Pancreas (tissue), 10 donors: ENCODE results near the gene GPR146. TPM values are rescaled to one million over a fixed set of nuclear protein-coding genes. Genes with fewer than 3 reads are reported as not detected.

Experiments used
- ATAC-seq, 4 donors: fragments of 200-7000 bp; cut with Tn5 transposase; one replicate each; pipeline versions ENCODE4 v1.8.0 to v1.9.1; 2020; ENCODE audit warnings: mild to moderate bottlenecking in 4 of 4, moderate library complexity in 4 of 4
- DNase-seq, 6 donors: peaks; one replicate each; pipeline ENCODE4 v3.0.0-alpha.2; 2020
- FAIRE-seq: peaks from 2 replicates; lab custom pipeline; 2012; peaks lifted over from hg19 to GRCh38; lab: Jason Lieb, UNC
- H3K27ac ChIP-seq, 4 donors: fragments of 200-600 bp; sonication (generic); 1 replicate in 3 of 4; 2 replicates in 1 of 4; pipeline versions ENCODE4 v1.5.0 to v1.8.0; 2020
- H3K27me3 ChIP-seq, 4 donors: fragments of 200-600 bp; one replicate each; pipeline ENCODE4 v1.8.0; 2021
- H3K36me3 ChIP-seq, 3 donors: fragments of 200-600 bp; sonication (generic) in 1 of 3; one replicate each; pipeline versions ENCODE4 v1.5.0 to v1.8.0; 2020 to 2021
- H3K4me1 ChIP-seq, 3 donors: fragments of 200-600 bp; one replicate each; pipeline ENCODE4 v1.8.0; 2021
- H3K4me3 ChIP-seq, 4 donors: fragments of 200-600 bp; sonication (generic) in 2 of 4; one replicate each; pipeline versions ENCODE4 v1.5.0 to v1.8.0; 2020 to 2021
- H3K9me3 ChIP-seq, 4 donors: fragments of 200-600 bp; one replicate each; pipeline ENCODE4 v1.8.0; 2021
- WGBS, 2 donors: extraction: QIAGEN DNeasy Blood & Tissue Kit; methylation state at CpG; one replicate each; pipeline ENCODE4 v1.1.7; 2013; 5-methylcytosine and 5-hydroxymethylcytosine counted together
- intact Hi-C, 3 donors: fragments of 100-400 bp; cut with DNase I; formaldehyde crosslinking; loops; one replicate each; pipeline versions ENCODE4 v1.11.1 to v1.14.2; 2022
- polyA plus RNA-seq, 2 donors: library from polyadenylated mRNA; stranded (reverse); fragments of 200-250 nt; gene quantifications; one replicate each; pipeline ENCODE4 v1.2.3, GENCODE V29; 2013
- total RNA-seq, 6 donors: library from RNA; stranded (reverse); fragmentation: NEBNext Ultra II Directional in 4 of 6; extraction: Animal tissue kit (Norgen Biotek cat#: 25700) in 4 of 6; gene quantifications; one replicate each; pipeline versions ENCODE4 v1.2.1 to v1.2.4, GENCODE V29; 2021 to 2023
- TF ChIP-seq, protein P1 (sequence below), 4 donors: fragments of 200-600 bp; sonication (generic) in 3 of 4; IDR thresholded peaks; one replicate each; pipeline versions ENCODE4 v1.5.0 to v1.8.0; 2021; ENCODE audit warnings: antibody characterized with exemption in 4 of 4
- donor health status: healthy with polysubstance abuse.
- donor health status: DM: no; HTN: no; CAD: no; lungs with moderate emphysema.
- donor health status: DM: no; HTN: no; CAD: no.
- donor health status: control.
- donor health status: control.
- donor health status: Bipolar disorder and iron deficiency.
- donor health status: DM: yes; HTN: yes; CAD: no.
- donor health status: DM: no; HTN: no; CAD: no.
- donor health status: DM: no; HTN: no; CAD: no.
- donor health status: DM: yes; HTN: yes; CAD: no.

GPR146 gene
- total and polyA plus RNA-seq, 8 donors: 3.4 to 6.5 (median 4.1) TPM

DNA sequence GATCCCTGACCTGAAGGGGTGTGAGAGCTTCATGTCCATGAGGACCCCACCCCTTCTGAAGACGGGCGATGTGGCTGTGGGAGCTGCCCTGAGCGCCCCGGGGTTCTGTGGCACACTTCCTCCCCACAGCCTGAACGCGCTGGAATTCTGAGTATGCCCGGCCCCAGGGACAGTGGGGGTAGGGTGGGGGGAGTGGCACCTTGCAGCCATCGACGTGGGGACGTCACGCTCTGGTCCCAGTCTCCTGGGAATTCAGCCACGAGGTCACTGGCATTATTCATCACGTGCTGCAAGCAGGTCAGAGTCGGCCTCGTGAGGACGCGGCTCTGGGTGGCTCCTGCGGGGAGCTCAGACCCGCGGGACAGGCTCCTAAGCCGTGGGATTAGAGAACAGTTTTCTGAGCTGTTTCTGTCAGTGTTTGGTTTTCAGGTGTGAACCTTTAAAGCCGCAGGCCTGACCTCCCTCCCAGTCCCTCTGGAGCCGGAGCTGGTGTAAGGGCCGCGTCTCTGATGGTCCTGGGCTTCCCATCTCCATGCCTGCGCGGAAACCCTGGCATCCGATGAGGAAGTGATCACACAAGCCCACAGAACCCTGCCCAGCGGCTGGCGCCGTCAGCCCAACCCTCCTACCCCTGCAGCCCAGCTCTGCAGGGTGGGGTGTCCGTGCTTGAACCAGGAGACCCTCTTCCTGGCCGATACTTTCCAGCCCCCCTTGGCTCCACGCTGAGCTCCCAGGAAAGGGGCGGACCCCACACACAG is 16.1 kb downstream of the GPR146 start:
- peak overlapping the region in 1 of 4 donors; percentile 29 for H3K4me3 ChIP-seq
- intact Hi-C loops: loop anchor here in 2 of 3 donors (5.0 kb wide), 2 partner anchors 63 to 68 kb away; no protein-coding TSS in a partner anchor
- FAIRE-seq (no peak), DNase-seq (peak in 4 of 6 donors; percentile 61 to 66 (median 64)), ATAC-seq (peak; percentile 29 to 53 (median 42))
- H3K27me3 ChIP-seq: no peaks in the 10 kb centered on the region
- peaks cover 0 to 5% (median 0%) of the 10 kb centered on the region in 3 donors for H3K36me3 ChIP-seq
- H3K27ac ChIP-seq: no peak overlapping the region
- H3K9me3 ChIP-seq: no peaks in the 10 kb centered on the region
- TF ChIP-seq, protein P1, sequence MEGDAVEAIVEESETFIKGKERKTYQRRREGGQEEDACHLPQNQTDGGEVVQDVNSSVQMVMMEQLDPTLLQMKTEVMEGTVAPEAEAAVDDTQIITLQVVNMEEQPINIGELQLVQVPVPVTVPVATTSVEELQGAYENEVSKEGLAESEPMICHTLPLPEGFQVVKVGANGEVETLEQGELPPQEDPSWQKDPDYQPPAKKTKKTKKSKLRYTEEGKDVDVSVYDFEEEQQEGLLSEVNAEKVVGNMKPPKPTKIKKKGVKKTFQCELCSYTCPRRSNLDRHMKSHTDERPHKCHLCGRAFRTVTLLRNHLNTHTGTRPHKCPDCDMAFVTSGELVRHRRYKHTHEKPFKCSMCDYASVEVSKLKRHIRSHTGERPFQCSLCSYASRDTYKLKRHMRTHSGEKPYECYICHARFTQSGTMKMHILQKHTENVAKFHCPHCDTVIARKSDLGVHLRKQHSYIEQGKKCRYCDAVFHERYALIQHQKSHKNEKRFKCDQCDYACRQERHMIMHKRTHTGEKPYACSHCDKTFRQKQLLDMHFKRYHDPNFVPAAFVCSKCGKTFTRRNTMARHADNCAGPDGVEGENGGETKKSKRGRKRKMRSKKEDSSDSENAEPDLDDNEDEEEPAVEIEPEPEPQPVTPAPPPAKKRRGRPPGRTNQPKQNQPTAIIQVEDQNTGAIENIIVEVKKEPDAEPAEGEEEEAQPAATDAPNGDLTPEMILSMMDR (IDR thresholded peaks at IDR 0.05): no peak
- WGBS, 2 donors: 49 to 51% methylated on average over 35 of the region's 35 CpGs
- H3K4me1 ChIP-seq: peaks cover 0 to 9% (median 0%) of the 10 kb centered on the region in 3 donors

DNA sequence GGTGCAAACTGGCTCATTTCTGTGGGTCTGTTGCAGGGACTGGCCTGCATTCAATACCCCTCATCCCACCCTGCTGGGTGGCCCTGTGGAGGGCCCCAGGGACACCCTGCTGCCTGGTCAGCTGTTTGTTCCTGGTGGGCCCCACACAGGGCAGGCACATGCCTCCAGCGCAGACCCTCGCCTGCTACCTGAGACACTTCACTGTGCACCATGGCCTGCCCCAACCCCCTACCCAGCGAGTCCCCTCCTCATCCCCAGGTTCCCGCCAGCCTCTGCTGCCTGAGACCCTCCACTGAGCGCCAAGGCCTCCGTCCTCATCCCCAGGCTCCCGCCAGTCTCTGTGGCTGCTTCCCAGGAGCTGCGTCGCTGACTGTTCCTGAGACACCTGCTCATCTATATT is 16.8 kb downstream of the GPR146 start:
- no peaks in the 10 kb centered on the region for H3K27me3 ChIP-seq
- DNase-seq (peak in 1 of 6 donors; percentile 63), FAIRE-seq (no peak), ATAC-seq (no peak)
- TF ChIP-seq, protein P1 (IDR thresholded peaks at IDR 0.05): no peak
- intact Hi-C loops: loop anchor here in 2 of 3 donors (5.0 kb wide), 2 partner anchors 64 to 69 kb away; no protein-coding TSS in a partner anchor
- H3K36me3 ChIP-seq: peaks cover 0 to 5% (median 0%) of the 10 kb centered on the region in 3 donors
- WGBS, 2 donors: 90 to 92% methylated on average over 9 of the region's 9 CpGs
- H3K4me3 ChIP-seq: no peak overlapping the region
- H3K27ac ChIP-seq: no peak overlapping the region
- H3K4me1 ChIP-seq: peaks cover 0 to 9% (median 0%) of the 10 kb centered on the region in 3 donors
- H3K9me3 ChIP-seq: no peaks in the 10 kb centered on the region

DNA sequence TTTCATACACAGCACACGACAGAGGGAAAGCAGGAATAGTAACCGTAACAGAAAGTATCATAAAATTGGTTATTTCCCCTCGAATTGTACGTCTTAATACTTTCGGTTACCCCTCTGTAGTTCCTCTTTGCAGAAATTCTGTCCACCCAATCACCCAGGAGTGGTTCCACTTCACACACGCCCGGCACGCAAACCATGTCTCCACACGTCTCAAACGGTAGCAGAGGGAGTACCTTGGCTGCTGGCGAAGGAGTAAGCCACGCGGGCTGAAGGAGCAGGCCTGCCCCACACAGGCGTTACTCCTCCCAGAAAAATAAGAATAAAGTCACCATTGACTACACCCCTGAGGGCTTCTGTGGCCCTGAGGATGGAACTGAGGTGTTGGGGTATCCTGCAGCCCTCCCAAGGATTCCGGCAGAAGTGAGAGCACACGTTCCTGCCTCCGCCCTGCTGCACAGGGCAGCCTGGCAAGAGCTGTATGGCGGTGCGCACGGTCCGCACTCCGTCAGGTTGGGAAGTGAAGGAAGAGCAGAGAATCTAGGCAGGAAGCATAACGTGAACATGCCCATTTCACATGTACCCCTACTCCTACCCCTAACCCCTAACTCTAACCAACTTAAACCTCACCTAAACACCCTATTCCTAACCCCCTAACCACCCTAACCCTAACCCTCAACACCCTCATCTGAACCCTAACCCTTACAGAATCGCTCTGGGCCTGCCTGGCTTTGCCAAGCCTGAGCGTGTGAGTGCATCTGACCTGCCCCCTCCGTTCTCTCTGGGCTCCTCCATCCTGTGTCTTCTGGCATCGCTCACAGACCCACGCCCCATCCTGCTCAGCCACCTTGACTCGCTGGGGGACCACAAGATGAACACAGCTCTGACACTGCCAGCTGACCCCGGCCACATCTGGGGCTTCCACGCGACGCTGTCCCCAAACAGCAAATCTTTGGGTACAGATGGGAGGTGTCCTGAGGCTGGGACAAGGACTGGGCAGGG is 18.2 kb downstream of the GPR146 start:
- no peak for FAIRE-seq

DNA sequence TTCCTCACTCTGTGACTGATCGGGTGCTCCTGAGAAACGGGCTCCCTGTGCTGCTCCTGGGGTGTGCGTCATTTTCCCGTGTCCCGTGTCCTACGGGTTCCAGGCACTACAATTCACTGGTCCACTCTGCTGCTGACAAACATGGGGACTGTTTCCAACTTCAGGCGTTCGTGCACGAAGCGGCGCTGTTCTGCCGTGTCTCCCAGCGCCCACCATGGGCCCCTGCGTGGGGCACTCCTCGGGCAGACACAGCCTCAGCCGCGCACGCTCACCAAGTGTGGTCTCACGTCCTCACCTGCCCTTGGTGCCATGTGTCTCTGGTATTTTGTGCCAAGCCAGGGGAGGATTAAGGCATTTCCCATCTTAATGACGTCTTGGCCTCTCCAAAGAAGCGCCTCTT is 19.0 kb downstream of the GPR146 start:
- ATAC-seq (no peak), FAIRE-seq (no peak), DNase-seq (peak in 1 of 6 donors; percentile 21)
- TF ChIP-seq, protein P1 (IDR thresholded peaks at IDR 0.05): no peak
- Histone ChIP-seq H3K36me3 (no peaks in the 10 kb centered on the region), H3K4me3 (no peak overlapping the region), H3K9me3 (no peaks in the 10 kb centered on the region), H3K27me3 (no peaks in the 10 kb centered on the region), H3K27ac (no peak overlapping the region), H3K4me1 (peaks cover 0 to 9% (median 0%) of the 10 kb centered on the region in 3 donors)
- intact Hi-C loops: loop anchor here in 2 of 3 donors (5.0 kb wide), 2 partner anchors 66 to 71 kb away; no protein-coding TSS in a partner anchor
- WGBS, 2 donors: 92 to 95% methylated on average over 21 of the region's 21 CpGs

More for the DNA sequence above, 18.2 kb downstream of the GPR146 start:
- peak in 1 of 6 donors; percentile 19 for DNase-seq
- Histone ChIP-seq H3K27ac (no peak overlapping the region), H3K27me3 (no peaks in the 10 kb centered on the region), H3K4me1 (peaks cover 0 to 9% (median 0%) of the 10 kb centered on the region in 3 donors), H3K4me3 (no peak overlapping the region), H3K9me3 (no peaks in the 10 kb centered on the region), H3K36me3 (peaks cover 0 to 5% (median 0%) of the 10 kb centered on the region in 3 donors)
- intact Hi-C loops: loop anchor here in 2 of 3 donors (5.0 kb wide), 2 partner anchors 65 to 70 kb away; no protein-coding TSS in a partner anchor
- WGBS, 2 donors: 90% methylated on average over 33 of the region's 33 CpGs
- TF ChIP-seq, protein P1 (IDR thresholded peaks at IDR 0.05): no peak
- no peak for ATAC-seq
